Measurements from ENCODE around the gene SHTN1.

SHTN1 gene

DNA sequence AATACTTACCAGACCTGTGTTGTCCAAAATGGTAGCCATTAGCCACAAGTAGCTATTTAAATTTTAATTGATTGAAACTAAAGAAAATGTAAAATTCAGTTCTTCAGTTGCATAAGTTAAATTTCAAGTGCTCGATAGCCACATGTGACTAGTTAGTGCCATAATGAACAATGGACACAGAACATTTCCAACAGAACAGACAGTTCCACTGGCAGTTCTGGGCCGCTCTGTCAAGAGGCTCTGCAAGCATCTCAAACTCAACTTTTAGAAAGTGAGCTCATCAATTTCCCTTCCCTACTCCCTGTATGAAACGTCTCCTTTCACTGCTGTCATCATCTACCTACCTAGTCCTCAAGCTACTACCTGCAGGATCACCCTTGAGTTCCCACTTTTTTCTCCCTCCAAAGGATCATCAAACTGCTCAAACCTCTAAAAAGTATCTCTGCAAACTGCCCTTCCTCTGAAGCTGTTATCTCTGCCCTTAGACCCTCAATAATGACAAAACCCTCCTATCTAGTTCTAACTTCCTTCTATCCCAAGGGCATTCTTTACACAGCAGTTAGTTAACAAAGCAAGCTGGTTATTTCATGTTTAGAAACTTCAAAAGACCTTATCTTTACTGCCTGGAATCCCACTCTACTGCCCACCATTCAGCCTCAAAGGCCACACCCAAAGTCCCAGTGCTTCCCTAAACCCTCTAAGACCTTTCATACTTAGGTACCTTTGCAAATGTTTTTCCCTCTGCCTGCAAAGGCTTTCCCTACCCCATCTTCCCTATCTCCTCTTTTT is 20.6 kb downstream of the SHTN1 start:
- DNase-seq (ENCODE audit: low read depth): no peak

DNA sequence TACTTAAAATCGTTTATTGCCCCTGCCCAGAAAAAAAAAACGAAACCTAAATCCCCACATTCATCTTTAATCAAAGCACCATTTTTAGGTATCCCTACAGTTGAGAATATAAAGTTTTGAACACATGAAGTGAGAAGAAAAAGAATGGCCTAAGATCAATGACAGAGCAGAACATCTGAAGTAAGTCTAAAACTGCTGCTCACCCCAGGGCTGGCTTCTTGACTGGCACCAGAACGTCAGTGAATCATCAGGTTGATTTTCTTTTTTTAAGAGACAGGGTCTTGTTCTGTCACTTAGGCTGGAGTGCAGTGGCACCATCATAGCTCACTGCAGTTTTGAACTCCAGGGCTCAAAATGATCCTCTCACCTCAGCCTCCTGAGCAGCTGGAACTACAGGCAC is 24.9 kb downstream of the SHTN1 start:
- DNase-seq (ENCODE audit: low read depth): no peak

DNA sequence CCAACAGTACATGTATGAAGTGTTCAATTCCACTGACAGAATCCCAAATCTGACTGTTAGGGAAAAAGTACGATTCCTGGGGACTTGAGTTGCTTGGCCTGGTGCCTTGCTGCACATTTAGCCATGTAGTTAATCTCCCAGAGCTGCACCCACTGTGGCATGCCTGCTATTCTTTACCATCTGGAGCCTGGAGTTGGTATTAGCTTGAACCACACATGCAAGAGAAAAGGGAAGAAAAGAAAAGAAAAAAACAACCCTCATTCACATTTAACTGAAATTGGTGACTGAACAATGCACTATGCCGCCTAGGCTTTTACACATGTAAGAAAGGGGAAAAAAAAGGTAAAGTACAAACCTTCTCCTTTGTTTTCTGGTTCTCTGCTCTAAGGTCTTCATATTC is 26.1 kb downstream of the SHTN1 start:
- no peak for DNase-seq (ENCODE audit: low read depth)

DNA sequence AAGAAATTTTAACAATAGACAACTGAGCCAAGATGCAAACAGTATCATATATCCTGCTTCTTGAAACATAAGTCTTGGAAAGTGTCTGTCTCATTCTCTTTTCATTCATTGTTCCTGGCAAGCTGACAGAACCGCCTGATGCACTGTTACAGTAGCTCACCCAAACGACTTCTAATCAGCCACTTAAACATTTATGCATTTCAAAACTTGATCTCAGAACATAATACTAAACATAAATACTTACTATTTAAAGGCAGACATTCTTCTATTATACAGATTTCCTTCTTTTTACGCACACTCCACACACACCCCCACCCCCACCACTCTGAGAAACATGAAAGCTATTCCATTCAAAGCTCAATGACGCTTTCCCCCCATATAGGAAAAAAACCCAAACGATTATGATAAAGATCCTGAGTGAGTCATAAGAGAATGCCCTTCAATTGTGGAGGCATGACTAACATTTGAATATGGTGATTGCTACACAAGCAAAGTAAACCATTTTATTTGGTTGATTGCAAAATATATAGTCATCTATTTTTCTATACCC is 30.5 kb downstream of the SHTN1 start:
- DNase-seq (ENCODE audit: low read depth): peak; percentile 37

DNA sequence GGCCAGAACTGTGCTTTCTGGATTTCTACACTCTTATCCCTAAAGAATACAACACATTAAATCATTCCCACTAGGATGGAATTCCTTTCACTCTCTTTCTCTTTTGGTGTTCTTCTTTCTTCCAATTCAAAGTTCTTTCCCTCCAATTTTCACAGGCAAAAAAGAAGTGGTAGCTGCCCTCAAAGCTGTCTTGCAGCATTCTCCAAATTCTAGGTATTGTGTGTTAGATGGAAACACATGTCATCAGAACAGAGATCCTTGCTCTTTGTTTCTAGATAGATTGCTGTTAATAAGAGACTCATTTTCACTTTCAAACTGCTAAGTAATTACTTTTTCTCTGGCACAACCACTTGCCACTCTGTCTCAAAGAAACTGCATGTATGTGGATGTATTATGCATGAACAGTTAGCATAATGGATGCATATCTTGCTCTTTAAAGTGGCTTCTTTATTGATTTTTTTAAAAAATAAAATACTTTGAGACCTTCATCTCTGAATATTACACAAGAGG is 31.0 kb downstream of the SHTN1 start:
- no peak for DNase-seq (ENCODE audit: low read depth)

DNA sequence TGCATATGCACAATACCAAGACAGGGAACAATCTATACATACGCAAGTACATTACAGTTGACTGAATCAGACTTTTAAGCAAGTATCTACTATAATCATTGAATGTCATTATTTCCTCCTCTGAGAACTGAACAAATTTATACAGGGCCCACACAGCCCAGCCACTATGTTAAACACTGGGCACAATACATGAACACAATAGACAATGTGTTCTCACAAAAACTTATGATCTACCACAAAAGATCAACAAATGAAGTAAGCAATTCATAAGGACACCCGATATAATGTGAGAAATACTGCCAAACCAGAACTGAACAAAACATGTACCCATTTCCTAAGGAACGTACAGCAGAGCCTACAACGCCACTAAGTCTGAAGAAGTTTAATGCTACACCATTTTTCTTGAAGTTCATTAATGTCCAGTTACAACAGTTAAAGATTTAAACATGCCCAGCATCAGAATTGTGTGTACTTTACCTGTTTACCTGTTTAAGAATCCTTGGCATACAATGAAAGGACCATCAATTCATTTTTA is 31.5 kb downstream of the SHTN1 start:
- DNase-seq (ENCODE audit: low read depth): no peak

DNA sequence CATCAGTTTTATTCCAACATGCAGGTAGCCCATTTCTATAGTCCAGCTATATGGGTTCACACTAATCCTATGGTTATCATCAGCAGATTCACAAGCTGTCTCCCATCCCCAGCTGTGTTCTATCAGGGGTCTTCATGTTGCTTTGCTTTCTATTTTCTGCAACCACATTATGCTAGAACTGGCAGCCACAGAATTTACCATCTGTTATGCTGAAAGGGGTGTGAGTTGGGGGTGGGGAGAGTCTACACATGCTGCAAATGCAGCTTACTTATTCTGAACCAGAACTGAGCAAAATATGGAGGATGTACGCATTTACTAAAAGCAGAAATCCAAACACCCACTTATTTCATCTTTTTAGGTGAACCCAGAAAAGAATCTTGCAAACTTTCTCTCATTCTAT is 32.9 kb downstream of the SHTN1 start:
- no peak for DNase-seq (ENCODE audit: low read depth)

DNA sequence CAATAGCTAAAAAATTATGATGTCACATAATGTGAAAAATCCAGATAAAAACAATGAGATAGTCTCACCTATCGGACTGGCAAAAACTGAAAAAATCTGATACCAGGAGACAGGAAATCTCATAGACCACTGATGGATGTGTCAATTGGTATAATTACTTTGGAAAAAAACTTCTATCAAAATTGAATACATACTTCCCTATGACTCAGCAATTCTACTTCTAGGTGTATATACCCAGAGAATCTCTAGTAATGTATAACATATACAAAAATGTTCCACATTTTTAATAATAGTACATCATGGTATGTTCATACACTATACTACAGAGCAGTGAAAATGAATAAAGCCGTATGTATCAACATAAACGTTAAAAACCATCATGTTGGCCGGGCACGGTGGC is 34.9 kb downstream of the SHTN1 start:
- DNase-seq (ENCODE audit: low read depth): no peak

DNA sequence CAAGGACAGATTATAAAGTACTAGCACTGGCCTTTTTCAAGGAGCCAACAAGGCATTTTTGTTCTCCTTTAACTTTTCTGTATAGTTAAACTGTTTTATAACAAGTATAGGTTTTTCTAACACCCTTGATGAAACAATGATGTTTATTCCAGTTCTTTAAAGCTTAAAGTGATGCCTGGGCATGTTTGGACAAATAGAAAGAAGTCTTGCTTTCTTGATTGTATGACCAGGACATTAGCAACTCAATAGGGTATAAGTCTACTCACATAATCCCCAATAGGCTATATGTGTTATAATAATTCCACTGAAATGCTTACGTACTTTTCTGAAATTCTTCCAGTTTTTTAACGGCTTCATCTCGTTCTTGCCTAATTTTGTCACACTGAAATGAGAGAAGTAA is 36.7 kb downstream of the SHTN1 start:
- no peak for DNase-seq (ENCODE audit: low read depth)

DNA sequence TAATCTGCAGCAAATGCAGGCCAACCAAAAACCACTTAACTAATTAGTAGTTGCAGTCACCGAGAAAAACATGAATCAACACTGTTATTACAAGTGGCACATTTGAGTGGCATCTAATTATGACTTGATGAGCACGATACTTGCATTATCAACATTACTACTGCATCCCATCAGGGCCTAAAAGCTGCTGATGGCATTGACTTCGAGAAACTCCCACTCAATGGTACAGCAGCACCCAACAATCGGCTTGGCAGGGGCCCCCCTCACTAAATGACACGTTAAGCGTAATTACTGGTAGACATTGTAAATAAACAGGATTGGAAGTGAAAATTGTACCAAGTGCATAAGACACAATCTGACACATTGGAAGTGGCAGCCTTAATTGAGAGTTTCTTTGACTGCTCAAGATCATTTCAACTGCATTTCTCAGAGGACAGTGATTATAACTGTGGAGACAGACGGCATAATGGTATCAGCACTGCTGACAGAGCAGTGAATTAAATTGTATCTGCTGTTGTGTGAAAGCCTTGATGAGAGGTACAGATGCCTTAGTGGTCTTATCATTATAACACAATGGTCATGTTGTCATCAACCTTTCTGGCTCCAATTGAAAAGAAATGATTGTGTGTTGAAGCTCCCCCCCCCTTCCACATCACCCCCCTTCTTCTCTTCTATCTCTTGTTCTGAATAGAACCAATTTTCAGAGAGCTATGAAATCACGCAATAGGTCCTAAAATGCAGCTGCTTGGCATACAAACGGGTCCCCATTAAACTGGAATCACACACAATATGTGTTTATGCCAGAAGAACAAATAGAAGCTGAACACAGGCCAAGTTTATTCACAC is 43.4 kb downstream of the SHTN1 start:
- no peak for DNase-seq (ENCODE audit: low read depth)

DNA sequence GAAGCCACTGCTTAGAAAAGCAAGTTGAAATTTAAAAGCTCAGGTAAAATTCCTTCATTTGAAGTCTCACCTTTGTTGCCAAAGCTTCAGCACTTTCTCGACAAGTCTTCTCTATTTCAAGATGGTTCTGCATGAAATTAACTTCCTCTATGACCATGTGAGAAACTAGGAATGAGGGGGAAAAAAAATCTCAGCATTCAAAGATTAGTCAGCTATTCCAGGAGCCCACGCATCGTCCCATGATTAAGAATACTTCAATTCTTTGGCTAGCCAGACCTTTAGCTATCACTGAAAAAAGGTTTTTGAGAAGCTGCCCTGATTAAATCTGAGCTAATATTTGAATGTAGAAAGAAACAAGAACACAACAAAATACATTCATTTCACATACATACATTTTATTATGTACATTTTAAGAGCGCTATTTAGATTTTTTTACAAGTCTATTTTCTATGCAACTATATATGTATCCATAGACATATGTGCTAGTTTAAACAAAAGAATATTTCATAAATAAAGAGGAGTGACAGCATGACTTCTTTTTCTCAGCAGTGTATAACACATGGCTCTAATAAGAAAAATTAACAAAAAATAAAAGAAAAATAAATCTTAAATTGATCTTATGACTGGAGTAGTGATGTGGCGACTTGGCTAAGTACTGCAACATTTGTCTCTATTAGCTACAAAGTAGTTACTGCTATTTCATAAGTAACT is 44.8 kb downstream of the SHTN1 start:
- no peak for DNase-seq (ENCODE audit: low read depth)

DNA sequence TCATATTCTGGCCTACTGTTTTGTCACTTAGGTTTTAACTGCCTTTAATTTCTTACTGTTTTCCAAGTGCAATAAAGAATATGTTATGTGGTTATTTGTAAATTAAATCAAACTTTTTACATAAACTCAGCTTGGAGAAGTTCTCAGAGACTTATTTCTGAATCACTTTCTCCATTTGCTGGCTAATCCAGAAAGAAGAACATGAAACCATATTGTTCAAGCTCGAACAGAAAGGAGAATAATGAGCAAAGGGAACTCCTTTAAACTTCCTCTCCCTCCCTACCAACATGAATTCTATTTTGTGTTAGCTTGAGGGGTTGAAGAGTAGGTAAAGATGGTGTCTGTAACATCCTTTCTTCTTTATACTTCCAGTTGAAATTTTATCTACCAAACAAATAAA is 52.3 kb downstream of the SHTN1 start:
- no peak for DNase-seq (ENCODE audit: low read depth)

DNA sequence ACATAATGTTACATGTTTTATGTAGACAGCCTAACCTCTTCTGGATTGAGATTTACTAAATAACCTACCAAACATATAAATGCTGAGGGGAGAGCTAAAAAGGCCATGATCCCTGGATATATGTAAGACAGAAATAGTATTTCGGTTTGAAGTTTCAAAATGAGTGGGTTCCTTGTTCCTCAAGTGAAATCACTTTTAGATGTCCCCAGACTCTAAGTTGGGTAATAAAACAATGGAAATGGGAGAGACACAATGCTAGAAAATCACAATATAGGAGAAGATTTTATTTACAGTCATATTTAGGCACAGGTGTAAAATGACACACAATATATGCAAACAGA is 56.5 kb downstream of the SHTN1 start:
- DNase-seq (ENCODE audit: low read depth): no peak

DNA sequence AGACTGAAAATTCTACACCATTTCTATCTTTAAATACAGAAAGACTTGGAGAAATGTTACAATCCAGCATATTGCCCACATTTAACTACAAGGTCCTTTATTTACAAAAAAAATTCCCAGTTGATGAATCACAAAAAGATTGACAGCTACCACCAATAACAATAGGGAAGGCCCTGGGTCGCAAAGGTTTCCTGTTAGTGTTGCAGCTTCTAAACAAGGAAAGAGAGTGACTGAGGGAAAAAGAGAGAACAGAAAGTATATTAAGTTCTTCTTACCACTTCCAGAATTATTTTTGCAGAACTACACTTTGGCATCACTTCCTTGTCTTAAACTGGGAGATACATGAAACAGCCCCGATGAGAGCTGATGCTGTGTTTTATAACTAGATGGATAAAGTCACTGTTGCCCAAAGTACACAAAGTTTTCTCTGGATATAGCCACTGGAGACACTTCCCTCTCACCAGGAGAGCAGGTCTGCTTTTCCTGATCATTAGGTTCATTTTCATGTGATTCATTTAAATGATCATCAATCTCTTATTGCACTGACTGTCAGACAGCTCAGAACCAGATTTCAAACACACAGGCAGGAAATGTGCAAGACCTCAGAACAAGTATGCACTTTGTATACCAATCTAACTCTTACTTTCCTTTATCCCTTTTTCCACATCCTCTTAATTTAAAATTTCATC is 57.0 kb downstream of the SHTN1 start:
- DNase-seq (ENCODE audit: low read depth): no peak

DNA sequence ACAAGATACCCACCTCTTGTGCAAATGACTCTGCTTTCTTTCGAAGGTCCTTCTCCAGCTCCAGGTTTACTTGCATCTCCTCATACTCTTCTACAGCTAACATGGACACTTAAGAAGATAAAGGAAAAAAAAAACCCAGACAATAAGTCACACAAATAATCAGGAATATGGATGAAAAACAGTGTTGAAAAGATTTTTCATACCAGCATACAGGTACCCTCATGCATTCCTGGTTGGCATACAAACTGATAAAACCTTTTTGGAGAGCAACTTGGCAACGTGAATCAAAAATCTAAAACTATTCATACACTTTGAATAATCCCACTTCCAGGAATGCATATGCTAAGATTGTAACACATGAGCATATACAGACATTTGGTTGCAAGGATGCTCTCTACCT is 60.1 kb downstream of the SHTN1 start:
- DNase-seq (ENCODE audit: low read depth): no peak

DNA sequence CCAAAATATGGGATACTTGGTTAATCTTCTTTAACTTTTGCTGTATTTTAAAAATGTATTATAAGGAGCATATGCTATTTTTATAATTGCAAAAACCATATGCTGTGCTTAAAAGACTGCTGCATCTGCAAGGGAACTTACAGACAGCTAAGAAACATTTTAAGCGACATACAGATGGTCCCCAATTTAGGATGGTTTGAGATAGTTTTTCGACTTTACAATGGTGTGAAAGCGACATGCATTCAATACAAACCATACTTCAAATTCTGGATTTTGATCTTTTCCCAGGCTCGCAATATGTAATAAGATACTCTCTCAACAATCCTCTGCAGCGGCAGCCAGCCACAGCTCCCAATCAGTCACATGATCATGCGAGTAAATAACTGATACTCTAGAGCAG is 73.2 kb downstream of the SHTN1 start:
- no peak for DNase-seq (ENCODE audit: low read depth)

DNA sequence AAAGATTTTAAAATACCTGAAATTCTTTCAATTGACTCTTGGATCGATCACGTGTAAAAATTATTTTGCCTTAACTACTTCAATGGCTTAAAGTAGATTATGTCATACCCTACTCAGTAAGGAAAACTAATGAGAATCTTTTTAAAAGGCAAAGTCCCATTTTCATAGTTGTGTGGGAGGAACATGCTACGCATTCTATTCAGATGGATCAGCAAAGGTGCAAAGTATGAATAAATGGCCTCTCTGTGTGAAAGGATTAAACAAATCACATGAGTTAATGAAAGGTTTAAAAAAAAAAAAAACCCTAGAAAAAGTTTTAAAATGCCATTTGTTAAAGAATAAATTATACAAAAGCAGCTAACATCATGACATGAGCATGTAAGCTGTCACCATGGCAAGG is 78.6 kb downstream of the SHTN1 start:
- DNase-seq (ENCODE audit: low read depth): no peak

DNA sequence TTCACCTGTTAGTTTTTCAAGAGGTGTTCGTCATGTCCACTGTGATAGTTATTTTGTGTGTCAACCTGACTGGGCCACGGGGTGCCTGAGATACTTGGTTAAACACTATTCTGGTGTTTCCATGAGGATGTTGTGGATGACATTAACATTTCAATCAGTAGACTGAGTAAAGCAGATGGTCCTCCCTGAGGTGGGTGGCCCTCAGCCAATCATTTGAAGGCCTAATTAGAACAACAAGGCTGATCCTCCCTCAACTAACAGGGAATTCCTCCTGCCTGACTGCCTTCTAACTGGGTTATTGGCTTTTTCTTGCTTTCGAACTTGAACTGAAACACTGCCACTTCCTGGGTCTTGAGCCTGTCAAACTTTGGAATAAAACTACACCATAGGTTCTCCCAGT is 79.9 kb downstream of the SHTN1 start:
- DNase-seq (ENCODE audit: low read depth): no peak

DNA sequence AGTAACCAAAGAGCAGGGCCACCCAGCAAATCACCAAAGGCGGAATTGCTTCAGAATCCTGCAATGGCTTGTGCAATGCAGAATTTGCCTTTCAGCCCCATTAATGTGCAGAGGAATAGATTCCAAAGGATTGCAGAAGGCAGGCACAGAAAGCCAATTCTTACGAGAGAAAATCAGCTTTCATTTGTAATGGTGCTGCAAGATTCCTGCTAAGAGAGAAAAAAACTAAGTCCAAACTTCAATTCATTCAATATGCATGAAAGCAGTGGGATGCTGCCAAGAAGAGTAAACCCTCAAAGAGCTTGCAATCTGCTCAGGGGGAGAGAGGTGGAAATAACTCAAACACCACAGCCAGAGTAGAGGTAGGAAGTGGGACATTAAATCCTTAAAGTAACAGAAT is 85.3 kb downstream of the SHTN1 start:
- no peak for DNase-seq (ENCODE audit: low read depth)

DNA sequence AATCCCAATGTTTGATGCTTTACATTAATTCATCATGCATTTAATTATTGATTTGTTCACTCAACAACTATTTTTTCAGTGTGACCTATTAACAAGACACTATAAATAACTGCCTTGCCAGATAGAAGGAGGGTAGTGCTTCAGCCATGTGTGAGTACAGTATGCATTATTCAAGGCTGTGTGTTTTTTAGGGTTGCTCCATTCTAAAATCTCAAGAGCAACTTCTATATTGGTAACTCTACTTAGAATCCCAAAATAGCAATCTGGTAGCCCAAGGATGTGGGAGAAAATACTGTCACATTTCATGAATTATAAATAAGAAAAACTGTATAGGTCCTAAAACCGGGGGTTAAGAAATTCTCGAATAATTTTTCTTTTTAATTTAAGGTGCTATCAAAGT is 85.8 kb downstream of the SHTN1 start:
- no peak for DNase-seq (ENCODE audit: low read depth)

DNA sequence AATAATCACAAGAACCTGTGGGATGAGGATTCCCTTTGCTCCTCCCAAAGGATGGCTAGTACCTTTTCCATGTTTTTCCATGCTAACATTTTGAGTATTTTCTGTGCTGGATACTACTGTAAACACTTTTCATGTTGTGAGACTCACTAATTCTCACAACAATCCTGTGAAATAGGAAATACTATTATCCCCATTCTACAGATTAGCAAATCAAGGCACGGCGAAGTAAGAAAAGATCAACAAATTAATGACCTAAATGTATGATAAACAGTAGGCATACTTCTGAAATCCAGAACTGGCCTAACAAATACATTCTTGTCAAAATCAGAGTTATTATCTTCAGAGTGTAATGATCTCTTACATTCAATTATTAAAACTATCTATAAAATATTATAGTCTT is 86.4 kb downstream of the SHTN1 start:
- no peak for DNase-seq (ENCODE audit: low read depth)

DNA sequence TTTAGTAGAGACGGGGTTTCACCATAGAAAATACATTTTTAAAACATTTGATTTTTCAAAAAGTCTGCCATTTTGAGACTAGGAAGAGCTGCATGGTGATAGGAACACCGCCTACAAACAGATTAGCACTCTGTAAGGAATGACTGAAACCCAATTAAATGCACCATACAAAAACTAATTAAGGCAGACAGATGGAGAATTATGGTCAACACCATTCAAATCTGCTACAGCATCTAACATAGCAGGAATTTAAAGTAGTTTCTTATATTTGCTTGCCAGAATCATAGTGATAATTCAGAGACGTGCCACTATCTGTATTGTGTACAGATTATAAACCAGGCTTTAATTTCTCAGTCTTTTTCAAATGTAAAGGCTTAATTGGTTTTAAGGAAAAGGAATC is 87.5 kb downstream of the SHTN1 start:
- no peak for DNase-seq (ENCODE audit: low read depth)
